ENCODE measurements around the gene EVA1B.
A peak's percentile ranks its signal among the peaks of the same experiment; 100 is the strongest.

EVA1B gene

DNA sequence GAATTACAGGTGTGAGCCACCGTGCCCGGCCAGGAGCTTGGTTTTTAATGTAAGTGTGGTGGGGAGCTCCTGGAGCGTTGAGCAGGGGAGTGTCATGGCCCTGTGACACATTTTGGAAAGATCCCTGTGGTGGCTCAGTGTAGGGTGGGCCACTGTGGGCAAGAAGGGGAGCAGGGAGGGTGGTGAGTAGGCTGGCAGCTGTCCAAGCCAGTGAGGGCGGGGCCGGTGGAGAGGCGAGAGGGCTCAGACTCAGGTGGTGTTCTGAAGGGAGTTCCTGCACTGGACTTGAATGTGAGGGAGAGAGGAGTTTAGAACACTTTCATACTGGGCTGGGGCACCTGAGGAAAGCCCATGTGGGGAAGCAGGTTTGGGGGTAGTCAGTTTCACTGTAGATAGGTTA lies 3.1 kb upstream of the EVA1B start:
- Histone ChIP-seq H3K9ac (ENCODE audit: low read depth, low read length) (no peak overlapping the region), H3K4me1 (ENCODE audit: control insufficient read depth, insufficient read depth, low read length) (peaks cover 15% of the 10 kb centered on the region), H3K36me3 (ENCODE audit: insufficient read depth, low read length) (peaks cover 6% of the 10 kb centered on the region), H3K4me2 (ENCODE audit: low read length) (no peak overlapping the region), H3K4me3 (ENCODE audit: low read length) (no peak overlapping the region), H3K27me3 (ENCODE audit: control insufficient read depth, insufficient read depth, low read length) (no peaks in the 10 kb centered on the region), H3K9me3 (replicated peaks; ENCODE audit: low read length) (no peaks in the 10 kb centered on the region)

DNA sequence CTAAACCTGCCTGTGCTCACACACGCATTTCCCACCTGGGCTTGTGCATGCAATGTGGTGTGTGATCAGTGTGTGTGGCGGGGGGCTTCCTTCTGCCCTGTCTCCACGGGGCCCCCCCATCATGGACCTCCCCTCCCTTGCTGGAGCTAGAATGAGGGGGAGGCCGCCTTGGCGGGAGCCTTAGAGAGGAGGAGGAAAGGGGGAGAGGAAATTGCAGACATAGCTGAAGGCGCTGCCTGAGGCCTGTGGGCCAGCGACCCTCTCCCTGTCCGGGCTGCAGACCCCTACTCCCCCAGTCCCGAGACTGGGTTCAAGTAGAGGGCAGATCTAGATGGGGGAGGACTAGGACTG lies 883 bp upstream of the EVA1B start:
- no peaks in the 10 kb centered on the region for H3K9me3 ChIP-seq (replicated peaks; ENCODE audit: low read length)
- H3K27me3 ChIP-seq (ENCODE audit: control insufficient read depth, insufficient read depth, low read length), result no peaks in the 10 kb centered on the region
- no peak overlapping the region for H3K9ac ChIP-seq (ENCODE audit: low read depth, low read length)
- H3K4me1 ChIP-seq (ENCODE audit: control insufficient read depth, insufficient read depth, low read length), result peaks cover 26% of the 10 kb centered on the region
- no peak overlapping the region for H3K4me2 ChIP-seq (ENCODE audit: low read length)
- H3K4me3 ChIP-seq (ENCODE audit: low read length), result no peak overlapping the region
- H3K36me3 ChIP-seq (ENCODE audit: insufficient read depth, low read length), result peaks cover 15% of the 10 kb centered on the region

DNA sequence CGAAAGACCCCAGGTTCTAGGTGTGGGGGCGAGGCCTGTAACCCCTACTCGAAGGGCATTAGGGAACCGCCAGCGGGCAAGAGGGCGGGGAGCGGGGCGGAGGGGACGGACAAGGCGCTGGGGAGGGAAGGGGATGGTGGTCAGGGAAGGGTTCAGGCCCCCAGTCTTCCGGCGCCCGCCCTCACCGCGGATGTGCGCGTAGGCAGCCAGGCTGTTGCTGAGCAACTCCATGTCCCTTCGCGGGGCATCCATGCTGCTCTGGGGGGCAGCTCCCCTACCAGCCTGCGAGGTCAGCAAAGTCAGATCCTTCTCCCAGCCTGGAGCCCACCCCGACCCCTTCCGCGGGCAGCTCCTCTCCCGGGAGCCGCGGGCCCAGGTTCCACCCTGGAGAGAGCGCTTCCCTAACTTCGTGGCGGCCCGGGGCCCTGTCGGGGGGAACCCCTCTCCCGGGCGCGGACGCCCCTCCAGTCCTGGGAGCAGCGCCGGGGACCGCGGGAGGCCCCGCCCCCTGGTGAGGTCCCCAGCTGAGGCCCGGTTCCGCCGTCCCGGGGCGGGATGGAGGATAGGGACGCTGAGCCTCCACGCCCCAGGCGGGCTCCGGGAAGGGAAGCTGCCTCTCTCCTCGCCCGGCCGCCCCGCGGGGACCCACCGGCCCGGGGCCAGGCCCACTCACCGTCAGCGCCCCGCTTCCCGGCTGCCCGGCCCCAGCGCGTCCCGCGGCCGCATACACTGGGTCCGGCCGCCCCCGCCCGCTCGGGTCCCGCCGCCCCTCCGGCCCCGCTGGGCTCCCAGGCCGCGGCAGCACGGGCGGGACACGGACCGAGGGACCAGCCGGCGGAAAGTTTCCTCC lies 434 bp downstream of the EVA1B start:
- Histone ChIP-seq H3K4me2 (ENCODE audit: low read length) (peak overlapping the region; percentile 94), H3K27me3 (ENCODE audit: control insufficient read depth, insufficient read depth, low read length) (no peaks in the 10 kb centered on the region), H3K9ac (ENCODE audit: low read depth, low read length) (peak overlapping the region; percentile 88), H3K36me3 (ENCODE audit: insufficient read depth, low read length) (peaks cover 16% of the 10 kb centered on the region), H3K4me3 (ENCODE audit: low read length) (peak overlapping the region; percentile 90), H3K9me3 (replicated peaks; ENCODE audit: low read length) (no peaks in the 10 kb centered on the region), H3K4me1 (ENCODE audit: control insufficient read depth, insufficient read depth, low read length) (peaks cover 26% of the 10 kb centered on the region)

DNA sequence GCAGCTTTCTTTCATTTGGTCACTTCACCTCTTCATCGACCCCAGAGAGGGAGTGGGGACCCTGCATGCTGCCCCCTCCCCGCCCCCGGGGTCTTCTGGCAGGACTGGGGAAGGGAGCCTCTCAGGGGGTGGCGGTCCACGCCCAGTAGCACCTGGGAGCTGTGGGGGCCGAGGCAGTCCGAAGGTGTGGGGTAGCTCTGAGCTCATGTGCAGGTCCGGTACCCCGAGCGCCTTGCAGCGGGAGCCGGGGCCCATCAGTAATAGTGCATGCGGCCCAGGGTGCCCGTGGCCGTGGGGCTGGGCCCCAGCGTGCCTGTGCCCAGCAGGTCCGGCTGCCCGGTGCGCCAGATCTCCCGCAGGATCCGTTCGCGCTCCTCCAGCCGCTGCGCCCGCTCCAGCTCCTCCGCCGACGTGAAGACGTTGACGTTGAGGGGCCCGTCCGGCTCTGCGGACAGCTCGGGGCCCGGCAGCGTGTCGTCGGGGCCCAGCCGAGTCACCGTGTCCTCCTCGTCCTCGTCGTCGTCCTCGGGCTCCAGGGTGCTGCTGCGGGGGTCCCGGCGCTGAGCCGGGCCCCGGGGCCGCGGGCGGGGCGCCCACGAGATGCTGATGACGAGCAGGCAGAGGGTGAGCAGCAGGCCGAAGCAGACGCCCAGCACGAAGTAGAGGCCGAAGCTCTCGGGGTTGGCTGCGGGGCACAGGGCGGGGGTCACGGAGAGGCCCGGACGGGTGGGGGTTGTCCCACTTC lies 1.2 kb downstream of the EVA1B start:
- H3K4me1 ChIP-seq (ENCODE audit: control insufficient read depth, insufficient read depth, low read length), result peaks cover 26% of the 10 kb centered on the region
- peak overlapping the region; percentile 90 for H3K4me3 ChIP-seq (ENCODE audit: low read length)
- H3K4me2 ChIP-seq (ENCODE audit: low read length), result peak overlapping the region; percentile 94
- H3K27me3 ChIP-seq (ENCODE audit: control insufficient read depth, insufficient read depth, low read length), result no peaks in the 10 kb centered on the region
- peaks cover 22% of the 10 kb centered on the region for H3K36me3 ChIP-seq (ENCODE audit: insufficient read depth, low read length)
- H3K9ac ChIP-seq (ENCODE audit: low read depth, low read length), result peak overlapping the region; percentile 88
- no peaks in the 10 kb centered on the region for H3K9me3 ChIP-seq (replicated peaks; ENCODE audit: low read length)

DNA sequence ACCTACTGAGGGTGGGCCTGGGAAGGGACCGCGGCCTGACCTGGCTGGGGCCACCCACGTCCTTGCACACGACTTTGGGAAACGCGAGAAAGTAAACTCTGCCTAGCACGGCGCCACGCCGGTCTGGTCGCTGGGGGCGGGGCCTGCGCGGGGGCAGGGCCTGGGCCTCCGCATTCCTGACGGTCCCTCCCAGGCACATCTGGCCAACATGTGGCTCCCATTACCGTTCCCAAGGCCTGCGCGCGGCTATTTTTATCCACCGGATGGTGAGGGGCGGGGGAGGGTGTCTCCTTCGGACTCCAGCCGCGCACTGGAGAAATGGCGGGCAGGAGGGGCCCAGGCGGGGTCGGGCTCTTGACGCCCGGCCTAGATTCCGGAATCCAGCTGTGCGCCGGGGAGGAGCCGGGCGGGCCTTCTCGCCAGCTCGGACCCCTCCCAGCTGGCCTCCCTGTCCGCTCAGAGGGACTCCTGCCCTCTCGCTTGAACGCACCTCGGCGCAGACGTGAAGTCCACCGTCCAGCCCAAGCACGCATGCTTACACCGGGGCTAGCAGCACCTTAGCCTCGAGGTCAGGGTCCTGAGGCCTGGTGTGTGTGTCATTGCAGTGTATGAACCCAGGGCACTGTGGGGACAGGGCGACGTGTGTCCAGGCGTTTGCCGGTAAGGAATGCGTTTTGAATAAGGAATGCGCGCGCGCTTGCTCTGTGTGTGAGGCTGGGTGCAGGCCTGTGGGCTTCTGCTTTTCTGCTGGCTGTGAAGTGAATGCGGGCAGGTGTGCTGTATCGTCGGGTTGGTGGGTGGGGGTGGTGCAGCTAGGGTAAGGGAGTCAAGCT lies 2.1 kb downstream of the EVA1B start:
- peak overlapping the region; percentile 94 for H3K4me2 ChIP-seq (ENCODE audit: low read length)
- H3K4me1 ChIP-seq (ENCODE audit: control insufficient read depth, insufficient read depth, low read length), result peaks cover 26% of the 10 kb centered on the region
- H3K36me3 ChIP-seq (ENCODE audit: insufficient read depth, low read length), result peaks cover 27% of the 10 kb centered on the region
- peak overlapping the region; percentile 47 for H3K4me3 ChIP-seq (ENCODE audit: low read length)
- peak overlapping the region; percentile 42 for H3K9ac ChIP-seq (ENCODE audit: low read depth, low read length)
- H3K9me3 ChIP-seq (replicated peaks; ENCODE audit: low read length), result no peaks in the 10 kb centered on the region
- no peaks in the 10 kb centered on the region for H3K27me3 ChIP-seq (ENCODE audit: control insufficient read depth, insufficient read depth, low read length)

DNA sequence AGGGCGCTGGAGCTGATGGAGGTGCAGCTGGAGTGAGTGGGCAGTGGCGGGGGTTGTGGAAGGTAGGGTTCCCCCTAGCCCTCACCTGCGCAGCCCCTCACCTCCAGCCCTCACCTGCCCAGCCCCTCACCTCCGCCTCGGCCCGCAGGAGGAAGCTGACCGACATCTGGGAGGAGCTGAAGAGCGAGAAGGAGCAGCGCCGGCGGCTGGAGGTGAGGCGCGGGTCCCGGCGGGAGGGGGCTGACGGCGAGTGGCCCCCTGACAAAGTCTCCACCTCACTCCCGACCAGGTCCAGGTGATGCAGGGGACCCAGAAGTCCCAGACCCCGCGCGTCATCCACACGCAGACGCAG lies 2.7 kb downstream of the EVA1B start:
- H3K4me1 ChIP-seq (ENCODE audit: control insufficient read depth, insufficient read depth, low read length), result peaks cover 26% of the 10 kb centered on the region
- peak overlapping the region; percentile 47 for H3K4me3 ChIP-seq (ENCODE audit: low read length)
- H3K4me2 ChIP-seq (ENCODE audit: low read length), result peak overlapping the region; percentile 94
- peaks cover 27% of the 10 kb centered on the region for H3K36me3 ChIP-seq (ENCODE audit: insufficient read depth, low read length)
- no peaks in the 10 kb centered on the region for H3K9me3 ChIP-seq (replicated peaks; ENCODE audit: low read length)
- no peaks in the 10 kb centered on the region for H3K27me3 ChIP-seq (ENCODE audit: control insufficient read depth, insufficient read depth, low read length)
- H3K9ac ChIP-seq (ENCODE audit: low read depth, low read length), result peak overlapping the region; percentile 22

DNA sequence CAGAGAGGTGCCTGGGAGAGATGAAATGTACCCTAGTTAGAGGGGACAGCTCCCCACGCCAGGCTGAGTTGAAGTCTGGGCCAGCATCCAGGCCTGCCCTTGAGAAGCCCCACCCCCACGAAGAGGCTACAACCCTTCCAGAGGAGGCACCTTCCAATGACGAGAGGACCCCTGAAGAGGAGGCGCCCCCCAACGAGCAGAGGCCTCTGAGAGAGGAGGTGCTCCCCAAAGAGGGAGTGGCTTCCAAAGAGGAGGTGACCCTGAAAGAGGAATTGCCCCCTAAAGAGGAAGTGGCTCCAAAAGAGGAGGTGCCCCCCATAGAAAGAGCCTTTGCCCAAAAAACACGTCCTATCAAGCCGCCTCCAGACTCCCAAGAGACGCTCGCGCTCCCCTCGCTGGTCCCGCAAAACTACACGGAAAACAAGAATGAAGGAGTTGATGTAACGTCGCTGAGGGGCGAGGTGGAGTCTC lies 3.1 kb downstream of the EVA1B start:
- no peaks in the 10 kb centered on the region for H3K27me3 ChIP-seq (ENCODE audit: control insufficient read depth, insufficient read depth, low read length)
- H3K4me1 ChIP-seq (ENCODE audit: control insufficient read depth, insufficient read depth, low read length), result peaks cover 26% of the 10 kb centered on the region
- peaks cover 27% of the 10 kb centered on the region for H3K36me3 ChIP-seq (ENCODE audit: insufficient read depth, low read length)
- H3K9me3 ChIP-seq (replicated peaks; ENCODE audit: low read length), result no peaks in the 10 kb centered on the region
- H3K4me3 ChIP-seq (ENCODE audit: low read length), result peak overlapping the region; percentile 47
- peak overlapping the region; percentile 94 for H3K4me2 ChIP-seq (ENCODE audit: low read length)
- no peak overlapping the region for H3K9ac ChIP-seq (ENCODE audit: low read depth, low read length)

DNA sequence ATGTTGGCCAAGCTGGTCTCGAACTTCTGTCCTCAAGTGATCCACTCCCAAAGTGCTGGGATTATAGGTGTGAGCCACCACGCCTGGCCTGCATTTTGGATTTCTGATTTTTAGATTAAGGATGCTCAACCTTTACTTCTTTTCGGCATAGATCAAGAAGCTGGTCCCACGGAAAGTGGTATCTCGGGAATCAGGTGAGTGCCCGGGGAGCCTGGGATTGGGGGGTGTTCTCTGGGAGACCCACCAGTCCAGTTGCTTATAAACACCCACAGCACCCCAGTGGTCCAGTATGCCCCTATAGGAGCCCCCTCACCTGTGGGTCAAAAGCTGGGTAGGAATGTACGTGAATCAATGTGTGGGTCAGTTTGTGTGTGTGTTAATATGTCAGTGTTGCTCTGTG lies 14.0 kb downstream of the EVA1B start:
- peaks cover 7% of the 10 kb centered on the region for H3K36me3 ChIP-seq (ENCODE audit: insufficient read depth, low read length)
- no peak overlapping the region for H3K4me2 ChIP-seq (ENCODE audit: low read length)
- H3K27me3 ChIP-seq (ENCODE audit: control insufficient read depth, insufficient read depth, low read length), result no peaks in the 10 kb centered on the region
- no peaks in the 10 kb centered on the region for H3K9me3 ChIP-seq (replicated peaks; ENCODE audit: low read length)
- H3K4me3 ChIP-seq (ENCODE audit: low read length), result no peak overlapping the region
- H3K9ac ChIP-seq (ENCODE audit: low read depth, low read length), result no peak overlapping the region
- H3K4me1 ChIP-seq (ENCODE audit: control insufficient read depth, insufficient read depth, low read length), result peaks cover 17% of the 10 kb centered on the region

DNA sequence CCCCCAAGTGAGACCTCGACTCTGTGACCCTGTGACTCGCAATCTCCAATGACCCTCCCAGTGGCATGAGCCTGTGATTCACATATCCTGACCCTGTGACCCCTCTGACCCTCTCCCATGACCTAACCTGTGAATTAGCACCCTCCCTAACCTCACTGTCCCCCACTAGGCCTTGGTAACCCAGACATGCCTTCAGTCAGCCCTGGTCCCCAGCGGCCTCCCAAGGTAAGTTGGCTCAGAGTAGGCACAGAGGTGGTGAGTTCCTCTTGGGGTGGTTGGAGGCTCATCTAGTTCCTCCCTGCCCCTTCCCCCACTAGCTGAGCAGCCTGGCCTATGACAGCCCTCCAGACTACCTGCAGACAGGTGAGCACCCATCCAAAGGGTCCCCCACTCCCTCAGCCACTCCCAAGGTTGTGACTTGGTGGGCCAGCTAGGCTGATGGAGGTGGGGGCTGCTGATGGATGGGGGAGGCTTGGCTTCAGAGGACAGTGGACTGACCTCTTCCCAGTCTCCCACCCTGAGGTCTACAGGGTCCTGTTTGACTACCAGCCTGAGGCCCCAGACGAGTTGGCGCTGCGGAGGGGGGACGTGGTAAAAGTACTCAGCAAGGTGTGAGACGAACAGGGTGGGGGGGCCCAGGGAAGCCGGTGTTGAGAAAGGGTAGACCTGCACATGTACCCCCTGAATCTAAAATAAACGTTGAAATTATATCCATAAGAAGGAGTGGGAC lies 15.7 kb downstream of the EVA1B start:
- Histone ChIP-seq H3K4me1 (ENCODE audit: control insufficient read depth, insufficient read depth, low read length) (peaks cover 17% of the 10 kb centered on the region), H3K36me3 (ENCODE audit: insufficient read depth, low read length) (peaks cover 22% of the 10 kb centered on the region), H3K9ac (ENCODE audit: low read depth, low read length) (no peak overlapping the region), H3K4me3 (ENCODE audit: low read length) (peak overlapping the region; percentile 74), H3K27me3 (ENCODE audit: control insufficient read depth, insufficient read depth, low read length) (no peaks in the 10 kb centered on the region), H3K4me2 (ENCODE audit: low read length) (peak overlapping the region; percentile 95), H3K9me3 (replicated peaks; ENCODE audit: low read length) (no peaks in the 10 kb centered on the region)

DNA sequence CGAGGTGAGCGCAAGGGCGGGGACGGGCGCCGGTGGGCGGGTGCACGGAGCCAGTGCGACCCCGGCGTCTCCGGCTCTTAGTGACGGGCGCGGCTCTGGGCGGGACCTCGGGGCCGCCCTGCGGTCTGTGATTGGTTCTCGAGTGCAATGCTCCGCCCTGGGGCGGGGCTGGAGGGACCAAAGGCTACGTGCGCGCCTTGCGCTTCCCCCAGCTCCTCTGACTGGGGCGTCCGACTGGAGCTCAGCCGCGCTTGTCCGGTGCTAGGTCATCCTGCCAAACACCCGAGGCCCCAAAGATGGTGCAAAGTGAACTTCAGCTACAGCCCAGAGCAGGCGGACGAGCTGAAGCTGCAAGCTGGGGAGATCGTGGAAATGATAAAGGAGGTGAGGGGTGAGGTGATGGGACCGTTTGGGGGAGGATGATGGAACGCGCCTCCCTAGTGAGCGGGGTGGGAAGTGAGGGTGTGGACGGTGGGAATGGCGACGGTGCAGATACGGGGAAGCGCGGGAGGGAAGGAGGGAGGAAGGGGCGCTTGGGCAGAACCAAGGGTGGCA lies 16.5 kb downstream of the EVA1B start:
- Histone ChIP-seq H3K9me3 (replicated peaks; ENCODE audit: low read length) (no peaks in the 10 kb centered on the region), H3K36me3 (ENCODE audit: insufficient read depth, low read length) (peaks cover 30% of the 10 kb centered on the region), H3K27me3 (ENCODE audit: control insufficient read depth, insufficient read depth, low read length) (no peaks in the 10 kb centered on the region), H3K4me2 (ENCODE audit: low read length) (peak overlapping the region; percentile 95), H3K9ac (ENCODE audit: low read depth, low read length) (peak overlapping the region; percentile 69), H3K4me3 (ENCODE audit: low read length) (peak overlapping the region; percentile 74), H3K4me1 (ENCODE audit: control insufficient read depth, insufficient read depth, low read length) (peaks cover 17% of the 10 kb centered on the region)

Measured in skeletal muscle satellite cell (primary cell).